ENCODE results near the gene KCNC1. TPM values are rescaled to one million over a fixed set of nuclear protein-coding genes. Genes with fewer than 3 reads are reported as not detected.

The KCNC1 gene
- total and polyA plus RNA-seq, 2 donors (not counting 1 experiment from before 2014, with no cell fraction given): under 0.01 TPM; not detected in 1

GRCh38 chr11:17748761-17749721, 14.5 kb downstream of the KCNC1 start:
- no peak for TF ChIP-seq EZH2 (IDR thresholded peaks at IDR 0.05; ENCODE audit: low read length, missing control alignments)
- no peak for TF ChIP-seq CTCF (conservative IDR thresholded peaks at IDR 0.05 in 1 of 2, IDR thresholded peaks at IDR 0.05 in 1 of 2; ENCODE audit: low read depth in 1 of 2, low read length in 2 of 2)
- Histone ChIP-seq H3K9me3 (ENCODE audit: control insufficient read depth, insufficient read depth, low read depth, low read length) (no peaks in the 10 kb centered on the region), H4K20me1 (ENCODE audit: control insufficient read depth, extremely low read depth, insufficient read depth, low read length) (no peaks in the 10 kb centered on the region), H2AFZ (ENCODE audit: low read length) (no peak overlapping the region), H3K79me2 (ENCODE audit: control insufficient read depth, insufficient read depth, low read length) (no peaks in the 10 kb centered on the region), H3K4me1 (ENCODE audit: control insufficient read depth, extremely low read depth, insufficient read depth, low read length) (no peaks in the 10 kb centered on the region), H3K27me3 (ENCODE audit: control insufficient read depth, insufficient read depth, low read length) (no peaks in the 10 kb centered on the region), H3K4me3 (replicated peaks in 1 of 4; ENCODE audit: control extremely low read depth in 1 of 4, insufficient read depth in 1 of 4, low read depth in 3 of 4, low read length in 4 of 4) (no peak overlapping the region), H3K36me3 (ENCODE audit: control insufficient read depth, insufficient read depth, low read length) (no peaks in the 10 kb centered on the region), H3K27ac (ENCODE audit: insufficient read depth, low read length) (no peak overlapping the region), H3K4me2 (ENCODE audit: extremely low read depth, insufficient read depth, low read length) (no peak overlapping the region), H3K9ac (ENCODE audit: insufficient read depth, low read length) (no peak overlapping the region)
- DNase-seq (ENCODE audit: low read depth in 2 of 2): no peak

GRCh38 chr11:17750013-17750800, 15.6 kb downstream of the KCNC1 start:
- Histone ChIP-seq H3K9me3 (ENCODE audit: control insufficient read depth, insufficient read depth, low read depth, low read length) (no peaks in the 10 kb centered on the region), H3K4me1 (ENCODE audit: control insufficient read depth, extremely low read depth, insufficient read depth, low read length) (no peaks in the 10 kb centered on the region), H3K27ac (ENCODE audit: insufficient read depth, low read length) (no peak overlapping the region), H3K4me2 (ENCODE audit: extremely low read depth, insufficient read depth, low read length) (no peak overlapping the region), H3K9ac (ENCODE audit: insufficient read depth, low read length) (no peak overlapping the region), H3K79me2 (ENCODE audit: control insufficient read depth, insufficient read depth, low read length) (no peaks in the 10 kb centered on the region), H4K20me1 (ENCODE audit: control insufficient read depth, extremely low read depth, insufficient read depth, low read length) (no peaks in the 10 kb centered on the region), H3K27me3 (ENCODE audit: control insufficient read depth, insufficient read depth, low read length) (peaks cover 2% of the 10 kb centered on the region), H2AFZ (ENCODE audit: low read length) (no peak overlapping the region), H3K4me3 (replicated peaks in 1 of 4; ENCODE audit: control extremely low read depth in 1 of 4, insufficient read depth in 1 of 4, low read depth in 3 of 4, low read length in 4 of 4) (no peak overlapping the region), H3K36me3 (ENCODE audit: control insufficient read depth, insufficient read depth, low read length) (no peaks in the 10 kb centered on the region)
- TF ChIP-seq EZH2 (IDR thresholded peaks at IDR 0.05; ENCODE audit: low read length, missing control alignments): no peak
- no peak for TF ChIP-seq CTCF (conservative IDR thresholded peaks at IDR 0.05 in 1 of 2, IDR thresholded peaks at IDR 0.05 in 1 of 2; ENCODE audit: low read depth in 1 of 2, low read length in 2 of 2)
- DNase-seq (ENCODE audit: low read depth in 2 of 2): no peak

GRCh38 chr11:17750801-17751165, 16.2 kb downstream of the KCNC1 start:
- no peak overlapping the region for H3K4me3 ChIP-seq (replicated peaks in 1 of 4; ENCODE audit: control extremely low read depth in 1 of 4, insufficient read depth in 1 of 4, low read depth in 3 of 4, low read length in 4 of 4)
- no peak overlapping the region for H2AFZ ChIP-seq (ENCODE audit: low read length)
- no peaks in the 10 kb centered on the region for H4K20me1 ChIP-seq (ENCODE audit: control insufficient read depth, extremely low read depth, insufficient read depth, low read length)
- H3K9me3 ChIP-seq (ENCODE audit: control insufficient read depth, insufficient read depth, low read depth, low read length): no peaks in the 10 kb centered on the region
- no peaks in the 10 kb centered on the region for H3K4me1 ChIP-seq (ENCODE audit: control insufficient read depth, extremely low read depth, insufficient read depth, low read length)
- peaks cover 6% of the 10 kb centered on the region for H3K27me3 ChIP-seq (ENCODE audit: control insufficient read depth, insufficient read depth, low read length)
- TF ChIP-seq EZH2 (IDR thresholded peaks at IDR 0.05; ENCODE audit: low read length, missing control alignments) (no peak), CTCF (conservative IDR thresholded peaks at IDR 0.05 in 1 of 2, IDR thresholded peaks at IDR 0.05 in 1 of 2; ENCODE audit: low read depth in 1 of 2, low read length in 2 of 2) (no peak)
- no peak for DNase-seq (ENCODE audit: low read depth in 2 of 2)
- H3K9ac ChIP-seq (ENCODE audit: insufficient read depth, low read length): no peak overlapping the region
- no peaks in the 10 kb centered on the region for H3K79me2 ChIP-seq (ENCODE audit: control insufficient read depth, insufficient read depth, low read length)
- no peak overlapping the region for H3K27ac ChIP-seq (ENCODE audit: insufficient read depth, low read length)
- no peaks in the 10 kb centered on the region for H3K36me3 ChIP-seq (ENCODE audit: control insufficient read depth, insufficient read depth, low read length)
- no peak overlapping the region for H3K4me2 ChIP-seq (ENCODE audit: extremely low read depth, insufficient read depth, low read length)
